Activated CD4-positive, alpha-beta memory T cell treated with anti-CD3 and anti-CD28 coated beads for 36 hours (primary cell): ENCODE data around the gene PCARE. TPM values are rescaled to one million over a fixed set of nuclear protein-coding genes. Genes with fewer than 3 reads are reported as not detected.

Experiments used
- CTCF ChIA-PET: fragments of 350-600 bp; sonication (Branson Sonifier 250); formaldehyde crosslinking; loops from one replicate; lab custom pipeline; 2021; ENCODE audit warnings: antibody characterized with exemption, inconsistent platforms; lab: Charles Lee
- POLR2A ChIA-PET: fragments of 350-600 bp; sonication (Branson Sonifier 250); formaldehyde crosslinking; loops from one replicate; lab custom pipeline; 2021; ENCODE audit warnings: antibody characterized with exemption; lab: Charles Lee
- DNase-seq: peaks from one replicate; pipeline ENCODE4 v3.0.0-alpha.2; 2020
- H3K27ac Mint-ChIP-seq: one replicate; pipeline ENCODE4 v1.8.0; 2021; ENCODE audit warnings: mixed read lengths
- H3K27me3 Mint-ChIP-seq: one replicate; pipeline ENCODE4 v1.8.0; 2021; ENCODE audit warnings: mixed read lengths
- H3K36me3 Mint-ChIP-seq: one replicate; pipeline ENCODE4 v1.8.0; 2021; ENCODE audit warnings: mixed read lengths
- H3K4me1 Mint-ChIP-seq: one replicate; pipeline ENCODE4 v1.8.0; 2021; ENCODE audit warnings: low read depth, mixed read lengths
- H3K4me3 Mint-ChIP-seq: one replicate; pipeline ENCODE4 v1.8.0; 2021; ENCODE audit warnings: mild to moderate bottlenecking, mixed read lengths
- H3K9me3 Mint-ChIP-seq: one replicate; pipeline ENCODE4 v1.8.0; 2021; ENCODE audit warnings: mixed read lengths
- intact Hi-C: fragments of 100-400 bp; cut with micrococcal nuclease; formaldehyde crosslinking; loops from one replicate; pipeline ENCODE4 v1.15.1; 2023
- total RNA-seq, 2 experiments: library from RNA; stranded (reverse); gene quantifications; one replicate each; pipeline ENCODE4 v1.2.3, GENCODE V29; 2021

Gene PCARE
- total RNA-seq, 2 experiments from 2014 or later = not detected

DNA sequence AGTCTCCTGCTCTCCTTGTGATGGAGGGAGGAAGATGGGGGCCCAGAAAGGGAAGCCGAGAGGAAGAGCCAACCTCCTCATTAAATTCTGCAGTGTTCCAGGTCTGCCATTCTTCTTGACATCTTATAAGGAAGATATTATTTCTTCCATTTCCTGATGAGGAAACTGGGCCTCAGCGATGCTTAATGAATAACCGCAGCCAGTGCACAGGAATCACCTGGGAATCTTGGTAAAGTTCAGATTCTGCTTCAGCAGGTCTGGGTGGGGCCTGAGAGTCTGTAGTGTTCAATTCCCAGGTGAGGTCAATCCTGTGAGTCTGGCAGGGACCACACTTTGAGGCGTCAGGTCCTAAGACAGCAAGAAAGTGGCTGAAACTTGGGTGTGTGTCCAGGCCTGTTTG is 17.3 kb downstream of the PCARE start:
- intact Hi-C loops = no loop called here
- no peak for DNase-seq
- H3K9me3 Mint-ChIP-seq = no peaks in the 10 kb centered on the region
- ChIA-PET CTCF (no interaction called here), POLR2A (no interaction called here)
- no peak overlapping the region for H3K4me3 Mint-ChIP-seq
- no peaks in the 10 kb centered on the region for H3K36me3 Mint-ChIP-seq
- H3K27me3 Mint-ChIP-seq = no peaks in the 10 kb centered on the region
- no peak overlapping the region for H3K27ac Mint-ChIP-seq
- peaks cover 15% of the 10 kb centered on the region for H3K4me1 Mint-ChIP-seq

DNA sequence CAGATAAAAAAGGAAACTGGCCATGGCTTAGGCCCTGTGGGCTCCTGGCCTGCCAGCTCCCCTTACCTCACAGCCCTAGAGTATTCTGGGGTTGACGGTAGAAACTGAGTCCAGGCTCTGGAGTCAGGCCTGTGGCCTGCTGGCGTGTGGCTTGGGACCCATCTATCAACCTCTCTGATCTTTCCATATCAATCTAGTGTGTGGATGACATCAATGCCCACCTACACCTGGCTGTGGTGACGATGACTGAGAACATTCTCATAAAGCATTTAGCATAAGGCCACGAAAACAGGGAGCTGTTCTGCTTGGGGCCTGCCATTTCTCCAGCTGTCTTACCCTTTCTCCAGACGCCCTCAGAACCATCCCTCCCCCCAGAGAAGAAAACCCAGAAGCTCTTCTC is 17.9 kb downstream of the PCARE start:
- POLR2A ChIA-PET = no interaction called here
- intact Hi-C loops = no loop called here
- CTCF ChIA-PET = no interaction called here

DNA sequence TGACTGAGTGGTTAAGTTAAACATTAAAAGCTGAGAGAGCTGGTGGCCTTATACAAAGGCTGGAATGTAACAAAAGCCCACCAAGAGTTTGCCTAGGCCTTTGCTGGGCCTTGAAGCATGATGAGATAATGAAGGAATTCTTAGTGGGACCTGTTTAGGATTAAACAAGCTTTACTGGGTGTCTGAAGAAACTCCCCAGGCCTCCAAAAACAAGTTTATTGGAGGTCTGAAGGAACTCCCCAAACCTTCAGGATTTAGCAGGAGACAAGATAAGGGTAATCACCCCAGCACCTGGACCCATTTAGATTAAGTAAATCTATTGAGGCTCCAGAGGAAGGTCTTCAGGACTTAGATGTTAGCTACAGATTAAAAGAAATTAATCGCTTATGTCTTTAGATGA is 18.7 kb downstream of the PCARE start:
- Mint-ChIP-seq H3K4me3 (no peak overlapping the region), H3K27ac (no peak overlapping the region), H3K4me1 (peaks cover 15% of the 10 kb centered on the region), H3K36me3 (no peaks in the 10 kb centered on the region), H3K27me3 (no peaks in the 10 kb centered on the region), H3K9me3 (no peaks in the 10 kb centered on the region)
- intact Hi-C loops = no loop called here
- ChIA-PET POLR2A (no interaction called here), CTCF (no interaction called here)
- DNase-seq = no peak

More for the DNA sequence above, 17.9 kb downstream of the PCARE start:
- Mint-ChIP-seq H3K27me3 (no peaks in the 10 kb centered on the region), H3K4me1 (peaks cover 15% of the 10 kb centered on the region), H3K27ac (no peak overlapping the region), H3K36me3 (no peaks in the 10 kb centered on the region), H3K4me3 (no peak overlapping the region), H3K9me3 (no peaks in the 10 kb centered on the region)
- DNase-seq = peak; percentile 22

DNA sequence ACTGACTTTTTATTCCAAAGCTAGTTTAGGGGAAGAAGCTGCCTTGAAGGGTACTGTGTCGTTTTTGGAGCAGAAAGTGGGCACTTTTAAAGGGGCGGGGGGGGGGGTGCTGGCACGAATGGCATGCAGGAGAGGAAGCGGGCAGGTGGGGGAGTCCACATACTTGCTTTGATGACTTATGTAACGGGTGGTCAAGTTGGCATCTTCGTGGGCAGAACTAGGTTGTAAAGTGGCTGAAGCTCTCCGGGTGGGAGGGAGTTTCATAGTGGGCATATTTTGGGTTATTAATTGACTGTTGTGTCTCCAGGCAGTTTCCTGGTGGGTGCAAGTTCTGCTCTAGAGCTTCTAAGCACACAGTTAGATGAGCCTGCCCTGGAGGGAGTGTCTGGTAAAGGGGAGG is 19.9 kb downstream of the PCARE start:
- POLR2A ChIA-PET = interaction anchor here (0.6 kb wide), 1 partner anchor 713 kb away, joined by 3 read pairs; no protein-coding TSS in a partner anchor
- Mint-ChIP-seq H3K36me3 (no peaks in the 10 kb centered on the region), H3K27ac (no peak overlapping the region)

DNA sequence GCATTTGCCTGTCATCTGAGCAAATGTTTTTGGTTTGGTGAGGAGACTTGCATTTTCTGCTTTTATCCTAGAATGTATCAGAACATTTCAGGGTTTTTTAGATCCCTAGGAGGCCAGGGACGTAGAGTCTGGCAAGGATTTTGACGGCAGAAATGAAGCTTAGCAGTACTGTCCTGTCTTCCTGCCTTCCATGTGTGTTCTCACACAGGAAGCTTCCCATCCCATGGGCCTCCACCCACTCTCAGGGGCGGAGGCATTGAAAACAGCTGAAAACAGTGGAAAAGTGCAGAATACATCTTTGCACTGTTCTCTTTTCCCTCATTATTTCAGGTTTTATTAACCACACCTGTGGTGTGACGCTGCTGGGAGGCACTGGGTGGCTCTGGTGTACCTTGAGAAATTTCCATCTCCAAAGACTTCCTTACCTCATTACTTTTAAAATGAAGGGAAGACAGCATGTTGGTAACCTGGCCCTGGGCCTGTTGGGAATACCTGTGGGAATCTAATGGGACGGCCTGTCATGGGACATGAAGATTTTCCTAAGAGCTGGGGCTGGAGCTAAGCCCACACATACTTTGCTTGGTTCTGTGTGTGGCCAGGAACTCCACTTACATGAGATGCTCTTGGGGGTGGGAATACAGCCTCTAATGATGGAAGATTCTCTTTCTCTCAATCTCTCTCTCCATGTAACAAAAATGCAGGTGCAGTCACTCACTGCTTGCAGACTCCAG is 20.5 kb downstream of the PCARE start:
- no peak overlapping the region for H3K27ac Mint-ChIP-seq
- no peaks in the 10 kb centered on the region for H3K27me3 Mint-ChIP-seq
- ChIA-PET CTCF (interaction anchor here (0.6 kb wide), 1 partner anchor 35 kb away, joined by 3 read pairs; no protein-coding TSS in a partner anchor), POLR2A (interaction anchor here (0.6 kb wide), 1 partner anchor 713 kb away, joined by 3 read pairs; no protein-coding TSS in a partner anchor)
- H3K4me3 Mint-ChIP-seq = no peak overlapping the region
- no peak for DNase-seq
- peaks cover 4% of the 10 kb centered on the region for H3K4me1 Mint-ChIP-seq
- H3K9me3 Mint-ChIP-seq = no peaks in the 10 kb centered on the region
- intact Hi-C loops = no loop called here
- no peaks in the 10 kb centered on the region for H3K36me3 Mint-ChIP-seq

More for the DNA sequence above, 19.9 kb downstream of the PCARE start:
- no peak overlapping the region for H3K4me3 Mint-ChIP-seq
- H3K4me1 Mint-ChIP-seq = peaks cover 8% of the 10 kb centered on the region
- intact Hi-C loops = no loop called here
- H3K9me3 Mint-ChIP-seq = no peaks in the 10 kb centered on the region
- no peak for DNase-seq
- CTCF ChIA-PET = no interaction called here
- H3K27me3 Mint-ChIP-seq = no peaks in the 10 kb centered on the region

DNA sequence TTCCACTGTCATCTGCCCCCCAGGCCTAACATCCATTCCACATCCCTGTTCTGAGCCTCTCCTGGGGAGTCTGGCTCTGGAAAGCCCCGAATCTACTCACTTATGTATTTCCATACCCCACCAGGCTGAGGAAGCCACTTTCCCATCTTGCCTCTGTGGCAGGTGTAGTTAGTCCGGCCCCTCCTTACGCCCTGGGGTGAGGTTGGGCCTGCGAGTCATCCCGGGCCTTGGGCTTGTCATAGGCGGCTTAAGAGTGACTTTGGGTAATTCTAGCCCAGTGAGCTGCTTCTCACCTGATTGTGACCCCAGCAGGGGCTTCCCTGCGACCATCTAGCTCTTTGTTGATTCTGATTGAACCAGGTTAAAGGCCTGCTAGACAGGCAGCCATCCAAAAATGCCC is 21.1 kb downstream of the PCARE start:
- ChIA-PET CTCF (interaction anchor here (0.6 kb wide), 1 partner anchor 35 kb away, joined by 3 read pairs; no protein-coding TSS in a partner anchor), POLR2A (no interaction called here)
- no peak overlapping the region for H3K4me3 Mint-ChIP-seq
- no peaks in the 10 kb centered on the region for H3K27me3 Mint-ChIP-seq
- H3K9me3 Mint-ChIP-seq = no peaks in the 10 kb centered on the region
- H3K36me3 Mint-ChIP-seq = no peaks in the 10 kb centered on the region
- intact Hi-C loops = no loop called here
- H3K27ac Mint-ChIP-seq = no peak overlapping the region
- peak; percentile 12 for DNase-seq
- H3K4me1 Mint-ChIP-seq = peaks cover 3% of the 10 kb centered on the region

DNA sequence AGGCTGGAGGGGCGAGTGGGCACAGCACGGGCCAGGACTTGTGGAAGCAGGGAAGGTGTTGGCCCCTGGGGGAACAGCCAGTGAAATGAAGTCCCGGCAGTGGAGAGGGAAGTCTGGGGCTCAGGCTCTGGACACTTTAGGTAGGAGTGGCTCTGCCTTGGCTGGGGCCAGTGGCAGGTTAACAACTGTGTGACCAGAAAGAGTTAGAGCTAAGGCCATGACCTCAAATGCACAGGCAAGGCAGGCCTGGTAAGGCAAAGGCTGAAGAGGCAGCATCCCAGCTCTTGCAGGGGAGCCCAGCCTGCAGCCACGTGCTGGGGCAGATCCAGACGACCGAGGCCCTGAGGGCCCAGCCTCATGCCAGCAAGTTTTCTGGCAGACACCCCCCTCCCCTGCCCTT is 21.5 kb downstream of the PCARE start:
- no peak for DNase-seq
- intact Hi-C loops = no loop called here
- Mint-ChIP-seq H3K9me3 (no peaks in the 10 kb centered on the region), H3K36me3 (no peaks in the 10 kb centered on the region), H3K4me3 (no peak overlapping the region), H3K27ac (no peak overlapping the region), H3K27me3 (no peaks in the 10 kb centered on the region), H3K4me1 (peaks cover 3% of the 10 kb centered on the region)
- POLR2A ChIA-PET = no interaction called here
- CTCF ChIA-PET = no interaction called here

DNA sequence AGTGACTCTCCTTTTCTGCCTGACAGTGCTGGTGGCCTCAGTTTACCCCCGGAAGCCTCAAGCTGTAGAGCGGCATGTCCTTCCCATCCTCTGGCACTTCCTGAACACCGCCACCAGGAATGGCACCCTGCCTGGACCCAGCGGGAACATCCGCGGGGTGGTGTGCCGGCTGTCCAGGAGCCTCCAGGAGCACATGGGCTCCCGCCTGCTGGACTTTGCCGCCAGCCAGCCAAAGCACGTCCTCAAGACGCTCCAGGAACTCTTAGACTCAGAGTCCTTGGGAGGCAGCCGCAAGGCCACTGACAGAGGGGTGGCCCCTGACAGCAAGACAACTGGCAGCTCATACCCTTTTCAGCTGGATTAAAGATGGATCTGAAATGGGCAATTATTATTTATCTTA is 22.6 kb downstream of the PCARE start:
- no peak for DNase-seq
- Mint-ChIP-seq H3K36me3 (no peaks in the 10 kb centered on the region), H3K27me3 (no peaks in the 10 kb centered on the region), H3K9me3 (no peaks in the 10 kb centered on the region), H3K4me1 (peaks cover 3% of the 10 kb centered on the region), H3K27ac (no peak overlapping the region), H3K4me3 (no peak overlapping the region)
- CTCF ChIA-PET = no interaction called here
- intact Hi-C loops = no loop called here
- POLR2A ChIA-PET = no interaction called here

DNA sequence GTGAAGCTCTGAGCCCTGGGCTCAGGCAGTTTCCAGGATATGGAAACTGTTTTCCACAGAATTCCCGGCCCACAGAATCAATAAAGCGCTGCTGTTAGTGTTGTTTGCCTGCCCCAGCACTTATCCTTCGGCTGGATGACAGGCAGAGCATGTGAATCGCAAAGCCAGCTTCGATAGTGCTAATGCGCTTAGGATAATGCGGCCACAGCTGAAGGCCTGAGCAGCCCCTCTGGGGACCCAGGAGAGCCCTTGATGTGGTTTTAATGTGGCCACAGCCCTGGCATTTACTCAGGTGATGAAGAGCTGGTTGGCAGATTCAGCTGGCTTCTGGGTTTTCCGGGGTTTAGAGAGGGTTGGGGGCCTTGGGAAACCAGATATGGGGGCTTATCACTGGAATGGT is 23.7 kb downstream of the PCARE start:
- CTCF ChIA-PET = no interaction called here

DNA sequence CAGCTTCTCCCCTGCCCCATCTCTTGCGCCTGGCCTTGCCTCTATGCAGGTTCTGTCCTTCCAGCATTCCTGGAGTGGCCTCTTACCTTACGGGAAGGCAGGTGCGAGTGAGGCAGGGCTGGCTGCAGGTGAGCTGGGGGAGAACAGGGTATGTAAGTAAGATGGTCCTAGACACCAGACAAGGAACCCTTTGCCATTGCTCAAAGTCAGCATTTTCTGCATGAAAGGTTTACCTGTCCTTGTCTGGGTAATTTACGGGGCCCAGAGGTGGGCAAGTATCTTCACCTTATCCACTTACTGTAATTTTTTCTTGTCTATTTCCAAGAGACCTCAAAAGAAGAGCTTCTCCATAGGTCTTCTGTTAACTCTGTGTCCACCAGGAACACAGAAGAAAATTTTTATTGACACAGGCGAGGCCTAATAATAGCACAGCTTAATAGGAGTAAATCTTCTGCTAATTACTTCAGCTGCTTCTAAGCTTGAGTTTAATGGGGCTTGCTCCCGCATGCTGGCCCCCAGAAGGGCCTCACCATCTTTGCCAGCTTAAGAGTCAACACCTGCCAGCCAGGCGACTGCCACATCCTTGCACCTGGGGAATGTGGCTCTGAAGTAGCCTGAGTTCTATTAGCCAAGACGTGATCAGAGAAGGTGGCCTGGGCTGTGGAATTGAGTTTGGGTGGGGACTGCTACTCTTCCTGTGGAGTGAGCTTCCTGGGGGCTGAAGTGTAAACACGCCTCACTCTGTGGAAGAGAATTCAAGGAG is 27.1 kb downstream of the PCARE start:
- Mint-ChIP-seq H3K4me3 (no peak overlapping the region), H3K9me3 (no peaks in the 10 kb centered on the region), H3K27ac (no peak overlapping the region), H3K4me1 (no peaks in the 10 kb centered on the region), H3K36me3 (no peaks in the 10 kb centered on the region), H3K27me3 (no peaks in the 10 kb centered on the region)
- DNase-seq = no peak
- ChIA-PET CTCF (no interaction called here), POLR2A (no interaction called here)
- intact Hi-C loops = no loop called here

More for the DNA sequence above, 23.7 kb downstream of the PCARE start:
- Mint-ChIP-seq H3K27me3 (no peaks in the 10 kb centered on the region), H3K9me3 (no peaks in the 10 kb centered on the region), H3K27ac (no peak overlapping the region), H3K4me3 (no peak overlapping the region), H3K36me3 (no peaks in the 10 kb centered on the region), H3K4me1 (no peaks in the 10 kb centered on the region)
- POLR2A ChIA-PET = no interaction called here
- DNase-seq = no peak
- intact Hi-C loops = no loop called here

DNA sequence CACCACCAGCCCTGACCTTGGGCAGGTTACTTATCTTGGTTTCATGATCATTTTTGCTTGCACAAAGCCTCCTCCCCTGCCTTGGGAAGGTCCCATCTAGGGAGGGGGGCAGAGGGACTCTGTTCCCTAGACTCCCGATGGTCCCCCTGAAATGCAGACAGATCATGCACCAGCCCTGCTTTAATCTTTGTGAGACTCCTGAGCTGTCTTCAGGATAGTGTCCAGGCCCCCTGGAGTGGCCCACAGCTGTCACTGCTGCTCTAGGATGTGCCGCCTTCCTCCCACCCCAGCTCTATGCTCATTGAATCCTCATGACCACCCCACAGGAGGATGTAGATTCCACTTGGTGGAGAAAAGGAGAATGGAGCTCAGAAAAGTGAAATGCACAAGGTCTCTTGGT is 28.0 kb downstream of the PCARE start:
- H3K9me3 Mint-ChIP-seq = no peaks in the 10 kb centered on the region
- intact Hi-C loops = no loop called here
- DNase-seq = no peak
- H3K27ac Mint-ChIP-seq = no peak overlapping the region
- H3K36me3 Mint-ChIP-seq = no peaks in the 10 kb centered on the region
- ChIA-PET CTCF (no interaction called here), POLR2A (no interaction called here)
- no peaks in the 10 kb centered on the region for H3K27me3 Mint-ChIP-seq
- H3K4me1 Mint-ChIP-seq = no peaks in the 10 kb centered on the region
- no peak overlapping the region for H3K4me3 Mint-ChIP-seq

DNA sequence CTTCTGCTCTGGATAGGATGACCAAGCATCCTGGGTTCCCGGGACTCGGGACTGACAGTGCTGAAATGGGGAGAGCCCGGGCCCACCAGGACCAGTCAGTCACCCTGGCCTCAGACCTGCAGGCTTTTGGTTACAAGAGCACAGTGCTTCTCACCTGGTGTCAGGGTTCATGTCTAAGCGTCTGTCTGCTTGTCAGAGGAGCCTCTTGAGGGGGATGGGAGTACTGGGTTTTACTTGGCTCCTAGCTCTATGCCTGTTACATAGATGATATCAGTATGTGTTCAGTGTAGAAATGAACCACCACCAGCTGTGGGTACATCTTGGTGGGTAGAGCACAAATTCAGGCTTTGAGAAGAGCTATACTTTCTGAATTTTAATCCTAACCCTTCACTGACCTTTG is 29.9 kb downstream of the PCARE start:
- Mint-ChIP-seq H3K27me3 (no peaks in the 10 kb centered on the region), H3K27ac (no peak overlapping the region), H3K9me3 (no peaks in the 10 kb centered on the region), H3K36me3 (no peaks in the 10 kb centered on the region), H3K4me1 (peaks cover 6% of the 10 kb centered on the region), H3K4me3 (no peak overlapping the region)
- CTCF ChIA-PET = no interaction called here
- POLR2A ChIA-PET = no interaction called here
- intact Hi-C loops = no loop called here
- DNase-seq = no peak
